ENCODE results near the gene SLC27A5. TPM values are rescaled to one million over a fixed set of nuclear protein-coding genes. Genes with fewer than 3 reads are reported as not detected.

SLC27A5 gene
- total RNA-seq, 1 experiment from 2014 or later: 24.9 TPM

DNA sequence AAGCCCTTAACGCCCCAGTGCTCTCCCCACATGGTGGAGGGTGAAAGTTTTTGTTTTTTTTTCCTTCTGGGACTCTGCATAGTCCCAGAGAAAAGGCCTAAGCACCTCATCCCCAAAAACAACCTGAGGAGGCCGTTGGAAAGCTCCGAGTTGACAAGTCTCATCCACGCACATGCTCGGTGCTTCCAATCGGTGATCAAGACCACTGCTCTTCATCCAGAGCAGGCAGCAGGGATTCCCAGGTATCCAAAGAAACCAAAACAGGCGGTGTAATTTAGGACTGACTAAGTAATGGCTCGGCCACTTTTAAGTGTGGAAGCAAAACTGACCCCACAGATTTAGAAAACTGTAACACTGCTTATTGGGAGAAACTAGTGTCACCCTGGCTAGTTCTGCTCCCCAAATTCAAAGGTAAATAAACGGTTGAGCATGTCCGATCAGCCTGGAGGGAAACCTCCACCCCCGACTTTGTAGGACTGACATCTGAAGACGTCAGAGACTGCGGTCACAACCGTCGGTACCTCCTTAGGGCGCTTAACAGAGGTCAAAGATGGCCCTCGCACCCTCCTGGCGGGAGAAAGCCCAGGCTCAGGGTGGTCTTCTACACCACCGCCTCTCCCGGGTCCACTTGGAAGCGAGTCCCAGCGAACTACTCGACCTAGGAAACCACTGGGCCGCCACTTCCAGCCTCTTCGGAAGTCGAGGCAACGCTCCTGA lies 36.6 kb downstream of the SLC27A5 start:
- BruUV-seq (replicated peaks): no TSS peak
- H3K36me3 ChIP-seq (ENCODE audit: insufficient read depth, low read length, poor library complexity, severe bottlenecking): no peaks in the 10 kb centered on the region
- ChIA-PET CTCF (interaction anchor here (1.0 kb wide), 1 partner anchor 44 kb away, joined by 3 read pairs; the partner anchor contains the start of gene ZBTB45), POLR2A (ENCODE audit: low non-redundant PET) (no interaction called here)
- H3K4me3 ChIP-seq (ENCODE audit: low read depth, low read length, poor library complexity, severe bottlenecking): peak overlapping the region; percentile 61
- peaks cover 6% of the 10 kb centered on the region for H3K4me1 ChIP-seq (ENCODE audit: insufficient read depth, low read length, poor library complexity, severe bottlenecking)
- no peaks in the 10 kb centered on the region for H3K27me3 ChIP-seq (replicated peaks; ENCODE audit: insufficient read depth, low read depth, low read length, poor library complexity)
- intact Hi-C loops (cut with micrococcal nuclease; ENCODE audit: unreplicated experiment): no loop called here
- H3K27ac ChIP-seq (ENCODE audit: low read depth, low read length, poor library complexity, severe bottlenecking): peak overlapping the region; percentile 84
- no peak for TF ChIP-seq EZH2 (IDR thresholded peaks at IDR 0.05; ENCODE audit: borderline replicate concordance, low read depth, low read length, poor library complexity, severe bottlenecking)
- TF ChIP-seq, protein P1, sequence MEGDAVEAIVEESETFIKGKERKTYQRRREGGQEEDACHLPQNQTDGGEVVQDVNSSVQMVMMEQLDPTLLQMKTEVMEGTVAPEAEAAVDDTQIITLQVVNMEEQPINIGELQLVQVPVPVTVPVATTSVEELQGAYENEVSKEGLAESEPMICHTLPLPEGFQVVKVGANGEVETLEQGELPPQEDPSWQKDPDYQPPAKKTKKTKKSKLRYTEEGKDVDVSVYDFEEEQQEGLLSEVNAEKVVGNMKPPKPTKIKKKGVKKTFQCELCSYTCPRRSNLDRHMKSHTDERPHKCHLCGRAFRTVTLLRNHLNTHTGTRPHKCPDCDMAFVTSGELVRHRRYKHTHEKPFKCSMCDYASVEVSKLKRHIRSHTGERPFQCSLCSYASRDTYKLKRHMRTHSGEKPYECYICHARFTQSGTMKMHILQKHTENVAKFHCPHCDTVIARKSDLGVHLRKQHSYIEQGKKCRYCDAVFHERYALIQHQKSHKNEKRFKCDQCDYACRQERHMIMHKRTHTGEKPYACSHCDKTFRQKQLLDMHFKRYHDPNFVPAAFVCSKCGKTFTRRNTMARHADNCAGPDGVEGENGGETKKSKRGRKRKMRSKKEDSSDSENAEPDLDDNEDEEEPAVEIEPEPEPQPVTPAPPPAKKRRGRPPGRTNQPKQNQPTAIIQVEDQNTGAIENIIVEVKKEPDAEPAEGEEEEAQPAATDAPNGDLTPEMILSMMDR (conservative IDR thresholded peaks at IDR 0.05; ENCODE audit: low read depth, low read length): no peak
- H3K9me3 ChIP-seq (ENCODE audit: low read depth, low read length, poor library complexity, severe bottlenecking): no peaks in the 10 kb centered on the region
- no peak for DNase-seq (ENCODE audit: low spot score)

DNA sequence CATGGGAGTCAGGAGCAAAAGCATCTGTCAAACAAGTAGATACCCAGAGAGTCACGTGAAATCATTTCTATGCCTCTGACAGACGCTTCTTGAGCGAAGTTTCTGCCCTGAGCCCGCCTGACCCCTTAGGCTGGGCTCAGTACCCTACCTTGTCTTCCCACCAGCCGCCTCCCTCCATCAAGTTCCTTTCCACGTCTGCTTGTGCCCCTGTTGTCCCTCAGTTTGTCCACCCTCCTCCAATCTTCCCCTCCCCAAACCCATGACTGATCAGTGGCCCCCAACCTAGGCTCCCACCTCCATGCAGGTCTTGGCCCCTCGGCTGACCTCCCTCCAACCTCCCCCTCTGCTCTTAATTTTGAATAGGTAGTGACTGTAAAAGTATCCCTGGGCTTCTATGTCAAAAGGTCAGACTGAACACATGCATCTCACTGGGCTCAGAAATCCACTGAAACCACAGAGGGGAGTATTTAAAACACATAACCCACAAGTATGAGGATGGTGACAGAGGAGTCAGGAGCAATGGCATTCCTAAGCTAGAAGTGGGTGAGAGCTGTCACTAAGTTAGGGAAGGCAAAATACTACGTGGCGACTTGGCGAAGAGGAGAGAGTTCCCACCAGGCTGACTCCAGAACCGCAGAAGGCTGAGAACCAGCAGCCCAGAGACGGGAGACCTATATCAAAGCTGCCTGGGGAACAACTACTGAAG lies 37.3 kb downstream of the SLC27A5 start:
- Histone ChIP-seq H3K36me3 (ENCODE audit: insufficient read depth, low read length, poor library complexity, severe bottlenecking) (no peaks in the 10 kb centered on the region), H3K27me3 (replicated peaks; ENCODE audit: insufficient read depth, low read depth, low read length, poor library complexity) (no peaks in the 10 kb centered on the region), H3K4me1 (ENCODE audit: insufficient read depth, low read length, poor library complexity, severe bottlenecking) (peaks cover 6% of the 10 kb centered on the region), H3K9me3 (ENCODE audit: low read depth, low read length, poor library complexity, severe bottlenecking) (no peaks in the 10 kb centered on the region), H3K27ac (ENCODE audit: low read depth, low read length, poor library complexity, severe bottlenecking) (peak overlapping the region; percentile 84), H3K4me3 (ENCODE audit: low read depth, low read length, poor library complexity, severe bottlenecking) (no peak overlapping the region)
- POLR2A ChIA-PET (ENCODE audit: low non-redundant PET): no interaction called here
- BruUV-seq (replicated peaks): no TSS peak
- CTCF ChIA-PET: no interaction called here
- TF ChIP-seq, protein P1 (conservative IDR thresholded peaks at IDR 0.05; ENCODE audit: low read depth, low read length): no peak
- TF ChIP-seq EZH2 (IDR thresholded peaks at IDR 0.05; ENCODE audit: borderline replicate concordance, low read depth, low read length, poor library complexity, severe bottlenecking): no peak
- intact Hi-C loops (cut with micrococcal nuclease; ENCODE audit: unreplicated experiment): no loop called here
- no peak for DNase-seq (ENCODE audit: low spot score)

DNA sequence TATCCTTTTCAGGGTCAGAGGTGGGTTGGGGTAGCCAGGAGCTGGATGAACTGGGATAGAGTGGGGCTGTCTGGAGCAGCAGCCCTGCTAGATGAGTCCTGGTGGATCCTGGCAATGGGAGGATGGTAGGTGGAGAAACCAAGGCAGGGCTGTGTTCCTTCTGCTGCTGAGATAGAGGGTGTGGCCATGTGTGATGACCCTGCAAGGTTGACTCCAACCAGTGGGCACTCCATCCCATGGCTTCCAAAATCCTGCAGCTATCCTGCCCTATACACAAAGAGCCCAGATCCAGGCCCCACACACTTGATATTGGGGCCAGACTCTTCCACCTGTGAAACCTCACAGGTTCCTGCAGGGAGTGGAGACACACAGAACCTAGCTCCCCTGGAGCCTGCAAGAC lies 38.0 kb downstream of the SLC27A5 start:
- H3K4me1 ChIP-seq (ENCODE audit: insufficient read depth, low read length, poor library complexity, severe bottlenecking): peaks cover 6% of the 10 kb centered on the region
- intact Hi-C loops (cut with micrococcal nuclease; ENCODE audit: unreplicated experiment): no loop called here
- CTCF ChIA-PET: no interaction called here
- H3K36me3 ChIP-seq (ENCODE audit: insufficient read depth, low read length, poor library complexity, severe bottlenecking): no peaks in the 10 kb centered on the region
- DNase-seq (ENCODE audit: low spot score): no peak
- no peaks in the 10 kb centered on the region for H3K9me3 ChIP-seq (ENCODE audit: low read depth, low read length, poor library complexity, severe bottlenecking)
- no peak overlapping the region for H3K27ac ChIP-seq (ENCODE audit: low read depth, low read length, poor library complexity, severe bottlenecking)
- no TSS peak for BruUV-seq (replicated peaks)
- TF ChIP-seq, protein P1 (conservative IDR thresholded peaks at IDR 0.05; ENCODE audit: low read depth, low read length): no peak
- no peak for TF ChIP-seq EZH2 (IDR thresholded peaks at IDR 0.05; ENCODE audit: borderline replicate concordance, low read depth, low read length, poor library complexity, severe bottlenecking)
- no peaks in the 10 kb centered on the region for H3K27me3 ChIP-seq (replicated peaks; ENCODE audit: insufficient read depth, low read depth, low read length, poor library complexity)
- POLR2A ChIA-PET (ENCODE audit: low non-redundant PET): no interaction called here
- no peak overlapping the region for H3K4me3 ChIP-seq (ENCODE audit: low read depth, low read length, poor library complexity, severe bottlenecking)

All from A673 (cell line).